Stimulated activated naive CD8-positive, alpha-beta T cell treated with anti-CD3 and anti-CD28 coated beads, Interleukin-15, Interleukin-2, amounts not matched to agents 100 ng/mL and 50 ng/mL, for 24 hours (primary cell): ENCODE measurements around the gene GRK5.

Source experiments
- H3K27ac Mint-ChIP-seq: one replicate; pipeline ENCODE4 v1.8.0; 2021; ENCODE audit warnings: mild to moderate bottlenecking, mixed read lengths
- H3K27me3 Mint-ChIP-seq: one replicate; pipeline ENCODE4 v1.8.0; 2021; ENCODE audit warnings: mixed read lengths
- H3K36me3 Mint-ChIP-seq: one replicate; pipeline ENCODE4 v1.8.0; 2021; ENCODE audit warnings: low read depth, mixed read lengths
- H3K4me1 Mint-ChIP-seq: one replicate; pipeline ENCODE4 v1.8.0; 2021; ENCODE audit warnings: low read depth, mixed read lengths
- H3K4me3 Mint-ChIP-seq: one replicate; pipeline ENCODE4 v1.8.0; 2021; ENCODE audit warnings: mild to moderate bottlenecking, mixed read lengths
- H3K9me3 Mint-ChIP-seq: one replicate; pipeline ENCODE4 v1.8.0; 2021; ENCODE audit warnings: mixed read lengths

GRK5 gene

DNA sequence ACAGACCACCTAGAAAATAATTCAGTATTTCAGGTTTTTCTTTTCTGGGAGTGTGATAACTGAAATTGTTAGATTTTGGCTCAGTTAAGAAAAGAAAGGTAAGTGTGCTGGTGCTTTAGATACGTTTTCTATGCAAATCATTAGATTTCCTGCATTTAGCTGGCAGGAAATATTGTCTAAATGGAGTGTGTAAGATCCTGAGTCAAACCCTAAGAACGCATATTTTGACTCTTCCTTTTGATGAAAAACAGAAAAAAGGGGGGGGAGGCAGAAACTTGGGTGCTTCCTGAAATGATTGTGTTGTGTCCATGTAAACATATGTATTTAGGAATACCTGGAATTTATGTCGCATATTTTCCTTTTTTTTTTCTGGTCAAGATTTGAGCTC, 1.2 kb downstream of the GRK5 start:
- H3K4me1 Mint-ChIP-seq, result peaks cover 63% of the 10 kb centered on the region
- H3K27ac Mint-ChIP-seq, result peak overlapping the region; percentile 92
- H3K27me3 Mint-ChIP-seq, result no peaks in the 10 kb centered on the region
- peak overlapping the region; percentile 93 for H3K4me3 Mint-ChIP-seq
- no peaks in the 10 kb centered on the region for H3K9me3 Mint-ChIP-seq
- peaks cover 4% of the 10 kb centered on the region for H3K36me3 Mint-ChIP-seq

DNA sequence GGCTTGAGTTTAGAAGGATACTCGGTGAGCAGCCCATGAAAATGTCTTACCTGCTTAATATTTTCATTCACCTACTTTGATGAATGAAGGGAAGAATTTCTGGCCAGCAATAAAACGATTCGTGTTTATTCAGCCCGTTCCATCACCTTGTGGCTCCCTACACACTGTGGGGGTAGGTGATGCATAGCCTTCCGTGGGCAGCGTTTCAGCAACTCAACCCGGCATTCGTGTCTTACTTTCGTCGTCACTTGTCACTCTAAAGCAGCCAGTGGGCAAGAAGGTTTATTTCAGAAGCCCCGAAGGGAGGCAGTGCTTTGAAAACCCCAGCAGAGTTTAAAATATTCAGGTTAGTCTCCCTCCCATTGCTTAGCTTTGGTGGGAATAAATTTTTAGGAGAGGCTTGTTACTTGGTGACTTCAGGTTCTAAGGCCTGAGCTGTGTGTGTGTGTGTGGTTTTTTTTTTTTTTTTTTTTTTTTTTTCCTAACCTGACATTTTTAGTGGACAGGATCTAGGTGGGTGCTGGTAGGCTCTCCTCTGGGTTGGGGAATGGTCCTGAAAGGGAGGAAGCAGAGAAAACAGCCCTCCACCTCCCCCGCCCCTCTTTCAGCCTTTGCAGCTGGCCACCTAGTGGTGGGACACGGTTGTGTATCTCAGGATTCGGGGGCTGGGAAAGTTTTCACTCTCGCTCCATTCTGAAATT, 1.8 kb downstream of the GRK5 start:
- H3K27ac Mint-ChIP-seq, result peak overlapping the region; percentile 92
- peaks cover 69% of the 10 kb centered on the region for H3K4me1 Mint-ChIP-seq
- H3K27me3 Mint-ChIP-seq, result no peaks in the 10 kb centered on the region
- H3K36me3 Mint-ChIP-seq, result peaks cover 4% of the 10 kb centered on the region
- H3K4me3 Mint-ChIP-seq, result peak overlapping the region; percentile 93
- no peaks in the 10 kb centered on the region for H3K9me3 Mint-ChIP-seq

GRCh38 chr10:119209736-119210355, 2.5 kb downstream of the GRK5 start:
- Mint-ChIP-seq H3K36me3 (peaks cover 4% of the 10 kb centered on the region), H3K27ac (peak overlapping the region; percentile 92), H3K4me1 (peaks cover 76% of the 10 kb centered on the region), H3K4me3 (peak overlapping the region; percentile 93), H3K27me3 (no peaks in the 10 kb centered on the region), H3K9me3 (no peaks in the 10 kb centered on the region)

DNA sequence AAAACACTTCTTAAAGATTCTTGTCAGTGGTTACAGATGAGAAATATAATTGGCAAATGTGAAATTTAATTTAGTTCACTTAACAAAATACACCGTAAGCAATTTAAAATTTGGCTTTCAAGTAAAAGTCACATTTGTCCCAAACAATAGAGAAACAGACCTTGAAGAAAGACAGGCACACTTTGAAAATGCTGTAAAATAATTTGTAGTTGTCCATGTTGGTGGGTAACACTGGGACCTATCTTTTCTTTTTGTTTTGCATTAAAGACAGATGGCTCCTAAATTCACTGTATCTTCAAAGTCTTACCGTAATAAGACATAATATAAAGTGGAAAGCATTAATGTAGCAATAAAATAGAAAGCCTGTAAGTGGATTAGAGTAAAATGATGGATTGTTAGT, 3.3 kb downstream of the GRK5 start:
- Mint-ChIP-seq H3K4me1 (peaks cover 76% of the 10 kb centered on the region), H3K4me3 (peak overlapping the region; percentile 80), H3K27me3 (no peaks in the 10 kb centered on the region), H3K27ac (peak overlapping the region; percentile 94), H3K36me3 (peaks cover 5% of the 10 kb centered on the region), H3K9me3 (no peaks in the 10 kb centered on the region)

GRCh38 chr10:119211176-119211575, 3.8 kb downstream of the GRK5 start:
- Mint-ChIP-seq H3K27me3 (no peaks in the 10 kb centered on the region), H3K4me3 (peak overlapping the region; percentile 80), H3K36me3 (peaks cover 7% of the 10 kb centered on the region), H3K9me3 (no peaks in the 10 kb centered on the region), H3K4me1 (peaks cover 72% of the 10 kb centered on the region), H3K27ac (peak overlapping the region; percentile 94)

DNA sequence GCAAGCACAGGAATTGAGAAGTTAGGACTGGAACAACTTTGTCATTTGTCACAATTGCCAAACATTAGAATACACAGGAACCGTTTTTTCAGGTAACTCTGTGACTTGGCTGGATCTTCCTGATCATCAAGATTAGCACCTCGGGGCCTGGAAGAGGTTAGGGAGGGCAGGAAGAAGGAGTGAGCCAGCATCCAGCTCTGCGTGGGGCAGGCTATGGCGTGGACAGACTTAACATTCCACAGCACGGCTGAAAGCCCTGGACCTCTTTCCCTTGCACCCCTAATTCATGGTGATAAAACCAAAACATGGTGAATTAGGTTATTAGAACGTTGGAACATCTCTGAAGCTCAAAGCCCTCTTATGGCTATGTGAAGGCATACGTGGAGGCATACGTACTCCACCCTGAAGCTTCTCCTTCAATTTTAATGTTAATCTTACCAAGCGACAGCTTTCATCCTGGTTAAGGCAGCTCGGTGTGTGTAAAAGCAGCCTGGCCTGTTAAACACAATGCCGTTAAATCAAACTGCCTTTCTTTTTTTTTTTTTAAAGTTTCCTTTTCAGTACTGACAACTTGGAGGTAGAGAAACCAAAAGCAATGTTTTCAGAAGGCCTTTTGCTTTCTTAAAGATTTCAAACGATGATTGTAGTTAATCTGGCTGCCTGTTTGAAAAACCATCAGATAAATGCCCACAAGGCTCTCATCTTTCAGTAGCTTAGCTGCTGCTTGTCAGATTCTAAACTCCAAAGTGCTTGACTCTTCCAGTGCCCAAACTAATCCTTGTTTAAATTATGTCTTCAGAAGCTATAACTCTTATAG, 4.5 kb downstream of the GRK5 start:
- H3K27me3 Mint-ChIP-seq, result no peaks in the 10 kb centered on the region

GRCh38 chr10:119215371-119215770, 8.0 kb downstream of the GRK5 start:
- peaks cover 10% of the 10 kb centered on the region for H3K36me3 Mint-ChIP-seq
- peaks cover 61% of the 10 kb centered on the region for H3K4me1 Mint-ChIP-seq
- H3K4me3 Mint-ChIP-seq, result no peak overlapping the region
- no peak overlapping the region for H3K27ac Mint-ChIP-seq
- no peaks in the 10 kb centered on the region for H3K27me3 Mint-ChIP-seq
- no peaks in the 10 kb centered on the region for H3K9me3 Mint-ChIP-seq

More for the DNA sequence above, 4.5 kb downstream of the GRK5 start:
- Mint-ChIP-seq H3K27ac (peak overlapping the region; percentile 94), H3K36me3 (peaks cover 7% of the 10 kb centered on the region), H3K4me3 (peak overlapping the region; percentile 80), H3K4me1 (peaks cover 69% of the 10 kb centered on the region), H3K9me3 (no peaks in the 10 kb centered on the region)

- H3K9me3 Mint-ChIP-seq, result no peaks in the 10 kb centered on the region
- H3K36me3 Mint-ChIP-seq, result peaks cover 10% of the 10 kb centered on the region
- no peak overlapping the region for H3K4me3 Mint-ChIP-seq
- H3K27me3 Mint-ChIP-seq, result no peaks in the 10 kb centered on the region
- H3K4me1 Mint-ChIP-seq, result peaks cover 57% of the 10 kb centered on the region
- no peak overlapping the region for H3K27ac Mint-ChIP-seq
These were observed 8.8 kb downstream of the GRK5 start for GRCh38 chr10:119216127-119216526.

DNA sequence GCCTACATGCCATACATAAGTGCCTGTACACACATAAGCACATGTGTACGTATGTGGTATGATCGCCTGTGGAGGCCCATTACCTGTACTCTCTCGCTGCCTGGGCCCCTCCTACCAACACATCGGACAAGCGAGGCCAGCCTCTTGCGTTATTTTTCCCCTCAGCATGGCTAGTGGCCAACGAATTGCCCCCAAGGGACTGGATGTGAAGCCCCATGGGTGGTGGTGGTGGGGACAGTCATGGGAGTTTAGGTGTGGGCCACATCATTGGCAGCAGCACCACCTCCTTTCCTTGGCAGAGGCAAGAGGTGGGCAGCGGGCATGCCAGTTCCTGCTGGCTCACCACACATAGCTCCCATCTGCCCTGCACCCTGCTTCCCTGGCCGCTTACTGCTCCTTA, 10.0 kb downstream of the GRK5 start:
- no peaks in the 10 kb centered on the region for H3K9me3 Mint-ChIP-seq
- no peak overlapping the region for H3K27ac Mint-ChIP-seq
- peaks cover 57% of the 10 kb centered on the region for H3K4me1 Mint-ChIP-seq
- H3K36me3 Mint-ChIP-seq, result peaks cover 10% of the 10 kb centered on the region
- H3K27me3 Mint-ChIP-seq, result no peaks in the 10 kb centered on the region
- H3K4me3 Mint-ChIP-seq, result no peak overlapping the region

DNA sequence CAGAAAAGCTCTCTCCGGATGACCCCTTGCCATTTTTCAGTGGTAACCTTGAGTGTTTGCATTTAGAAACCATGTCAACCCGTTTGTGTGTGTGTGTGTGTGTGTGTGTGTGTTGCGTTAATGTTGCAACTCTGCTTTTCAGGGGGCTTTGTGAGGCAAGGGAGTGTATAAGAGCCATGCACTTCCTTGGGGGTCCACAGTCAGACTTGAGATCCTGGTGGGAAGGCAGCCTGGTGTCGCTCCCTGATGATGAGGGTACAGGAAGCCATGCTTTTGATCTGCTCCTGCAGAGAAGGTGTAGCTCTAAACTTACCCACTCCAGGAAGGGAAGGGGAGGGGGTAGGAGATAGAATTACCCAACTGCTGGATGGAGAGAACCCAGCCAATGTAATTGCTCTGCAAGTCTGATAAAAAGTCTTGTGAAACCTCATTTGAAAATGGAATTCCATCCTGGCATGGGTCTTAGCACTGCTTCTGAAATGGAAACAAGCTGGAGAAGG, 10.7 kb downstream of the GRK5 start:
- Mint-ChIP-seq H3K36me3 (peaks cover 10% of the 10 kb centered on the region), H3K27me3 (no peaks in the 10 kb centered on the region), H3K4me3 (no peak overlapping the region), H3K4me1 (peaks cover 55% of the 10 kb centered on the region), H3K27ac (no peak overlapping the region), H3K9me3 (no peaks in the 10 kb centered on the region)

DNA sequence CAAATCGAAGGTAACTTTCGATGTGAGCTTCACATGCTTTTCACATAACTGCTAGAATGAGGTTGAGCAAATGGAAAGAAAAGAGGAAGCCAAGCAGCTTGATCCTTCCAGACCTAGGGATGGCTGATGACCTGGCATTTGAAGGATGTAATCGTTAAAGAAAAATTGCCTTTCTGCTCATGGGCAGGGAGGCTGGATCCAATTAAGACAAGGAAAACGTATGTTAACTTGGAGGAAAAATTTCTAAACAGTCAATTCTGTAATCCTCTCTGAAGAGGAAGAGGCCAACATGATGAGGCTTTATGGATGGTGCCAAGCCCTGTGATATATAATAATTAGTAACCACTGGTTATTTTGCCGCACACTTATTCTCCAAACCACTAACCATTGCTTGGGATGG, 12.5 kb downstream of the GRK5 start:
- no peaks in the 10 kb centered on the region for H3K27me3 Mint-ChIP-seq
- H3K27ac Mint-ChIP-seq, result no peak overlapping the region
- H3K4me1 Mint-ChIP-seq, result peaks cover 46% of the 10 kb centered on the region
- H3K36me3 Mint-ChIP-seq, result peaks cover 10% of the 10 kb centered on the region
- H3K9me3 Mint-ChIP-seq, result no peaks in the 10 kb centered on the region
- H3K4me3 Mint-ChIP-seq, result no peak overlapping the region

DNA sequence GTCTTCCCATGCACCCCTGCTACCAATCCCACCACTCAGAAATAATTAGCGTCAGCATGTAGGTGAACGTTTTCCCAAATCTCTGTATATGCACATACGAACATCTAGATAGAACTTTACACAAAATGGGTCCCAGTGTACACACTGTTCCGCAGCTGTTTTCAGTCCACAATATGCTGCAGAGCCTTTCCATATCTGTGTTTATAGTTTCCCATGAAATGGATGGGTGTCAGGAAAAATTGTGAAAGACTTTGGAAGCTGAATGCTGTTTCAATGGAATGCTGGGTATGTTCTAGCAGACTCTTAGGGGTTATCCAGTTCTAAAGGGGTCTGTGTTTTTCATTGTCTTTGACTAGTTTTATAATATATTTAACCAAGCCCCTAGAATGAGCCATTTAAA, 13.8 kb downstream of the GRK5 start:
- no peak overlapping the region for H3K27ac Mint-ChIP-seq
- H3K4me1 Mint-ChIP-seq, result peaks cover 48% of the 10 kb centered on the region
- H3K9me3 Mint-ChIP-seq, result no peaks in the 10 kb centered on the region

GRCh38 chr10:119221666-119222065, 14.3 kb downstream of the GRK5 start:
- H3K4me3 Mint-ChIP-seq, result peak overlapping the region; percentile 58
- H3K4me1 Mint-ChIP-seq, result peaks cover 47% of the 10 kb centered on the region
- no peaks in the 10 kb centered on the region for H3K27me3 Mint-ChIP-seq

More for the DNA sequence above, 13.8 kb downstream of the GRK5 start:
- peaks cover 6% of the 10 kb centered on the region for H3K36me3 Mint-ChIP-seq
- H3K4me3 Mint-ChIP-seq, result no peak overlapping the region
- H3K27me3 Mint-ChIP-seq, result no peaks in the 10 kb centered on the region

GRCh38 chr10:119222537-119222936, 15.2 kb downstream of the GRK5 start:
- no peaks in the 10 kb centered on the region for H3K9me3 Mint-ChIP-seq
- H3K36me3 Mint-ChIP-seq, result peaks cover 3% of the 10 kb centered on the region
- H3K4me3 Mint-ChIP-seq, result peak overlapping the region; percentile 58
- H3K4me1 Mint-ChIP-seq, result peaks cover 44% of the 10 kb centered on the region
- H3K27ac Mint-ChIP-seq, result peak overlapping the region; percentile 92
- no peaks in the 10 kb centered on the region for H3K27me3 Mint-ChIP-seq

More at GRCh38 chr10:119221666-119222065, 14.3 kb downstream of the GRK5 start:
- no peaks in the 10 kb centered on the region for H3K9me3 Mint-ChIP-seq
- H3K27ac Mint-ChIP-seq, result peak overlapping the region; percentile 92
- peaks cover 6% of the 10 kb centered on the region for H3K36me3 Mint-ChIP-seq

DNA sequence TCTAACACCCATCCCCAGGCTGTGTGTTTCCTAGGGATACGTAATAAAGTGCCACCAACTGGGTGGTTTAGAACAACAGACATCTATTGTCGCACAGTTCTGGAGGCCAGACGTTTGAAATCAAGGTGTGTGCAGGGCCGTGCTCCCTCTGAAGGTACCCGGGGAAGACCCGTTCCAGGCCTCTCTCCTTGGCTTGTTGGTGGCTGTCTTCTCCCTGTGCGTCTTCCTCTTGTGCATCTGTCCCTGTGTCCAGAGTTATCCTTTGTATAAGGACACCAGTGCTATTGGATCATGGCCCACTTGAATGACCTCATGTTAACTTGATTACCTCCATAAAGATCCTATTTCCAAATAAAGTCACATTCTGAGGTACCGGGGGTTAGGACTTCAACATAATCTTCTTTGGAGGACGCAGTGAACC, 15.6 kb downstream of the GRK5 start:
- Mint-ChIP-seq H3K36me3 (peaks cover 3% of the 10 kb centered on the region), H3K9me3 (no peaks in the 10 kb centered on the region), H3K4me1 (peaks cover 41% of the 10 kb centered on the region), H3K27me3 (no peaks in the 10 kb centered on the region), H3K27ac (no peak overlapping the region), H3K4me3 (no peak overlapping the region)
